Mesodermal cell (in vitro differentiated cells): ENCODE results near the gene NUP210L.
"Not testable (repeated sequence)": the region's sequence is repeated elsewhere in the genome, so short reads cannot be mapped to it uniquely, and the experiment has no call there.

Source experiments
- H3K27ac ChIP-seq: 2 replicates; pipeline ENCODE4 v1.7.0; 2013; ENCODE audit warnings: mild to moderate bottlenecking, low read depth, low read length, moderate library complexity; ENCODE audit not compliant: severe bottlenecking
- H3K36me3 ChIP-seq: 2 replicates; pipeline ENCODE4 v1.7.1; 2013; ENCODE audit warnings: mild to moderate bottlenecking, low read length, moderate library complexity; ENCODE audit not compliant: control insufficient read depth, insufficient read depth
- H3K4me1 ChIP-seq: one replicate; pipeline ENCODE4 v1.7.1; 2013; ENCODE audit warnings: mild to moderate bottlenecking, low read length; ENCODE audit not compliant: insufficient read depth, control insufficient read depth, poor library complexity, severe bottlenecking
- H3K4me3 ChIP-seq: 2 replicates; pipeline ENCODE4 v1.7.0; 2013; ENCODE audit warnings: low read length, control low read depth, mild to moderate bottlenecking; ENCODE audit not compliant: insufficient read depth, poor library complexity, severe bottlenecking; ENCODE audit errors: extremely low read depth
- H3K9me3 ChIP-seq: 2 replicates; pipeline ENCODE4 v1.7.1; 2013; ENCODE audit warnings: mild to moderate bottlenecking, low read length, moderate library complexity; ENCODE audit not compliant: control insufficient read depth
- WGBS, 2 experiments: methylation state at CpG; one replicate each; pipeline ENCODE4 v1.1.5; 2013; ENCODE audit warnings: missing lambda C conversion rate in 2 of 2; ENCODE audit not compliant: insufficient coverage in 2 of 2; 5-methylcytosine and 5-hydroxymethylcytosine counted together

NUP210L gene

DNA sequence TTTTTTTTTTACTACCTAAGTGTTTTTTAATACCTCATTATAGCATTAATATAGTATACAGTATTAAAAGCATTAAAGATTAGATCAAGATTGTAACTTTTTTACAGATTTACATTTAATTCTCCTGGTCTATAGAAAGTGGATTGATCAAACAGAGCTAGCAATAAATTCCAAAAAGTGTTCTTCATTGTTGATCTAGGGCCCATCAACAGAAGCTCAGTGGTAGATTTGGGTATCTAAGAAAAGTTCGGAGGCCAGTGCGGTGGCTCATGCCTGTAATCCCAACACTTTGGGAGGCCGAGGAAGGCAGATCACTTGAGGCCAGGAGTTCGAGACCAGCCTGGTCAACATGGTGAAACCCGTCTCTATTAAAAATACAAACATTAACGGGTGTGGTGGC, 12.5 kb downstream of the NUP210L start:
- Histone ChIP-seq H3K27ac (no peak overlapping the region), H3K9me3 (no peaks in the 10 kb centered on the region), H3K36me3 (no peaks in the 10 kb centered on the region), H3K4me3 (no peak overlapping the region), H3K4me1 (peaks cover 4% of the 10 kb centered on the region)
- 88 to 89% methylated on average over 6 of the region's 6 CpGs for WGBS, 2 experiments

DNA sequence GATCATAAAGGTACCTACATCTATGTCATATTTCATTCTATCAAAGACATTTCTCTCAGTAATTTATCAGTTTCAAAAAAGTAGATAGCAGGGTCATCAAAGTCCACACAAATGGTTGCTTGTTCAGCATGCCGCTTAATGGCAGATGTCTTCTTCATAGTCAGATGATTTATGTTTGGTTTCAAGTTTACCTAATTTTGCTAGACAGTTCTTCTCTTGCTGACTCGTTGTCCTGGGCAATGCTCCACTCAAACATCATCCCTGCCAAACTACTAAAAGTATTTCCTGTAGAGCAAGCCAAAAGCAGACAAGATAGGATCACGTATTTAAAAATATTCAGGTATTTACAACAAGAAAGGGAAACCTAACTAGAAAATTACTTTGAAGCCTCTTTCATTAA, 13.6 kb downstream of the NUP210L start:
- Histone ChIP-seq H3K4me3 (no peak overlapping the region), H3K4me1 (peaks cover 4% of the 10 kb centered on the region), H3K27ac (no peak overlapping the region), H3K9me3 (no peaks in the 10 kb centered on the region), H3K36me3 (no peaks in the 10 kb centered on the region)
- WGBS, 2 experiments, result 90% methylated on average over 1 of the region's 3 CpGs; no CpG with 5 or more reads in 1 of the 2 experiments

DNA sequence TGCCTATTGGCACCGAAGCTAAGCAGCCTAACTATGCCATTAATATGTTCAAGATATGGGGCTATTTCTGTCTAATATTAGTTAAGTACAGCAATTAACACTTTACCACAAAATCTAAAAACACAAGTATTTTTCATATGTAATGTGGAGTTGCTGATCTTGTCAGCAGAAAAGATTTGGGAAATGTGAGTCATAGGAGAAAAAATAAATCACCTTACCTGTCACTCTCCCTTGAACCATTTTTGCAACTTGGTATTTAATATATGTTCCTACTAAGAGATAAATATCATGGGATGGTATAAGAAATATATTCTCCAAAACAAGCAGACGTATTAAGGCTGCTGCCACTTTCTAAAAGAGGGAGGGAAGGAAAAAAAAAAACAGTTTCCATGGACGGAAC, 17.0 kb downstream of the NUP210L start:
- Histone ChIP-seq H3K4me1 (peaks cover 4% of the 10 kb centered on the region), H3K4me3 (no peak overlapping the region), H3K9me3 (no peaks in the 10 kb centered on the region), H3K27ac (no peak overlapping the region), H3K36me3 (no peaks in the 10 kb centered on the region)
- no CpG with 5 or more reads among the region's 3 CpGs for WGBS, 2 experiments

DNA sequence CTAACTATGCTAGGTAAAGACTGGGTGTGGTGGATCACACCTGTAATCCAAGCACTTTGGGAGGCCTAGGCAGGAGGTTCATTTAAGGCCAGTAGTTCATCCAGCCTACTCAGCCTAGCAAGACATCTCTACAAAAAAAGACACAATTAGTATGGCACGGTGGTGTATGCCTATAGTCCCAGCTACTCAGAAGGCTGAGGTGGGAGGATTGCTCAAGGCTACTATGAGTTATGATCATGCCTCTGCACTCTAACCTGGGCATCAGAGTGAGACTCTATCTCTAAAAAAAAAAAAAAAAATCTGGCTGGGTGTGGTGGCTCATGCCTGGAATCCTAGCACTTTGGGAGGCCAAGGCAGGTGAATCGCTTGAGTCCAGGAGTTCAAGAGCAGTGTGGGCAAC, 21.6 kb downstream of the NUP210L start:
- WGBS, 2 experiments, result 94 to 100% methylated on average over 1 to 2 of the region's 2 CpGs

DNA sequence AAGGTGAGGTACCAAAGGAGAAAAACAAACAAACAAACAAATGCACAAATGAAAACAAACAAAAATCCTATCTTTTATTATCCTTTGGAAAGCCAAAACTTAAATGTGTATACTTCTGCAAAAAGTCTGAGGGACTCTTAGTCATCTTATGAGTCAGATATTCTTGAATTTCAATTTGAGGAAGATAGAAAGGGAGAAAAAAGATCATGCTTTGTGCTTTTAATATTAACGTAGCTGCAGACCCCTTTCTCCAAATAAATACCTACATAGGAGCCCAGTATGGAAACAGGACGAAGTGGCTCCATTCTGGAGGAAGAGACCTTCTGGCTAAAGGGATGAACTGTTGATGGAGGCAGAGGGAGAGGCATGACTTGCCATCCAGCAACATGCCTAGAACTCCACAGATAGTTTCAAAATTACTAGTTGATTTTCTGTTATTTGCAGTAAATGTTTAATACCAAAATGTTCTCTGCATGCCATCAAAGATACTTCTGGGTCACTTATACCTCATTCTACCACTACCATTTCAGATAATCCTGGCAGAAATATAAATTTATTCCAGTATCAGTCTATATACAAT, 25.4 kb downstream of the NUP210L start:
- Histone ChIP-seq H3K9me3 (no peaks in the 10 kb centered on the region), H3K36me3 (no peaks in the 10 kb centered on the region), H3K4me1 (no peaks in the 10 kb centered on the region), H3K27ac (no peak overlapping the region), H3K4me3 (no peak overlapping the region)
- WGBS, 2 experiments, result 100% methylated on average over 1 of the region's 2 CpGs; no CpG with 5 or more reads in 1 of the 2 experiments

More for the DNA sequence above, 21.6 kb downstream of the NUP210L start:
- Histone ChIP-seq H3K4me3 (no peak overlapping the region), H3K9me3 (no peaks in the 10 kb centered on the region), H3K27ac (no peak overlapping the region), H3K4me1 (no peaks in the 10 kb centered on the region), H3K36me3 (no peaks in the 10 kb centered on the region)

DNA sequence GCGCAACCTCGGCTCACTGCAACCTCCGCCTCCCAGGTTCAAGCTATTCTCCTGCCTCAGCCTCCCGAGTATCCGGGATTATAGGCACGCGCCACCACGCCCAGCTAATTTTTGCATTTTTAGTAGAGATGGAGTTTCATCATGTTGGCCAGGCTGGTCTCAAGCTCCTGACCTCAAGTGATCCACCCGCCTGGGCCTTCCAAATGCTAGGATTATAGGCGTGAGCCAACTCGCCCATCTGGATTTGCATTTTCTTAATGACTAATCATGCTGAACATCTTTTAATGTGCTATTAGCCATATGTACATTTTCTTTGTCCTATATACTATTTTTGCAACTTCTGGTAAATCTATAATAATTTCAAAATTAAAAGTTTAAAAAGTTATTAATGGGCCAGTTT, 31.7 kb downstream of the NUP210L start:
- H3K9me3 ChIP-seq, H3K36me3 ChIP-seq, H3K4me1 ChIP-seq, H3K4me3 ChIP-seq, H3K27ac ChIP-seq: not testable (repeated sequence)
- 88 to 98% methylated on average over 7 to 10 of the region's 11 CpGs for WGBS, 2 experiments

DNA sequence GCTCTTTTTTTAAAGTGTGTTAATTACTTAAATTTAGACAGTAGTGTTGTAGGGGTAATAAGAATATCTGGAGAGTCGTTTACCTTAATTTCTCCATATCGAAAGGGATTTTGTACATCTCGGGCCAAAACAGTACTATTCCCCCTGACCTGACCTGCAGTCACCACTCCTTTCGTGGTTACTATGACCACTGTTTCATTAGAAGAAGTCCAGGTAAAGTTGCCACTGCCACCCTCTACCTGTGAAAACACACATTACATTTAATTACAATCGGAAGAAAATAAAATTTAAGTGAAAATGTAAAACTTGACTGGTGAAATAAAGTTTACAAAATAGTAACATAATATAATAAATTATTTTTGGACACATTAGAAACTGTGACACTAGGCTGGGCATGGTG, 37.2 kb downstream of the NUP210L start:
- H3K4me3 ChIP-seq, result no peak overlapping the region
- no peaks in the 10 kb centered on the region for H3K4me1 ChIP-seq
- WGBS, 2 experiments, result 85 to 100% methylated on average over 1 to 4 of the region's 5 CpGs
- H3K27ac ChIP-seq, result no peak overlapping the region
- H3K36me3 ChIP-seq, result no peaks in the 10 kb centered on the region
- no peaks in the 10 kb centered on the region for H3K9me3 ChIP-seq

DNA sequence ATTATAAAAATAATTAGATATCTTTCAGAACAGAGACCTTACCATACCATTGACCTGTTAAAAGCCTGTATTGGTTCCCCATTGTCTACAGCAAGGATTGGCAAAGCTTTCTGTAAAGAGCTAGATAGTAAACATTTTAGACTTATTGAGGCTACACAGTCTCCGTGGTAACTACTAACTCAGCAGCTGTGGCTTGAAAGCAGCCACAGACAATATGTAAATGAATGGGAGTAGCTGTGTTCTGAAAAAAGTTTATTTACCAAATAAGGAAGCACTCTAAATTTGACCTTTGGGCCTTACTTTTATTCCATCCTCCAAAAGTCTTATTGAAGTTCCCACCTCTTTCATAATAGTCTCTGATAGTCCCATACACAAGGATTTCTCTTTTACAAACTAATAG, 39.7 kb downstream of the NUP210L start:
- WGBS, 2 experiments, result 25 to 57% methylated on average over 1 of the region's 1 CpG

DNA sequence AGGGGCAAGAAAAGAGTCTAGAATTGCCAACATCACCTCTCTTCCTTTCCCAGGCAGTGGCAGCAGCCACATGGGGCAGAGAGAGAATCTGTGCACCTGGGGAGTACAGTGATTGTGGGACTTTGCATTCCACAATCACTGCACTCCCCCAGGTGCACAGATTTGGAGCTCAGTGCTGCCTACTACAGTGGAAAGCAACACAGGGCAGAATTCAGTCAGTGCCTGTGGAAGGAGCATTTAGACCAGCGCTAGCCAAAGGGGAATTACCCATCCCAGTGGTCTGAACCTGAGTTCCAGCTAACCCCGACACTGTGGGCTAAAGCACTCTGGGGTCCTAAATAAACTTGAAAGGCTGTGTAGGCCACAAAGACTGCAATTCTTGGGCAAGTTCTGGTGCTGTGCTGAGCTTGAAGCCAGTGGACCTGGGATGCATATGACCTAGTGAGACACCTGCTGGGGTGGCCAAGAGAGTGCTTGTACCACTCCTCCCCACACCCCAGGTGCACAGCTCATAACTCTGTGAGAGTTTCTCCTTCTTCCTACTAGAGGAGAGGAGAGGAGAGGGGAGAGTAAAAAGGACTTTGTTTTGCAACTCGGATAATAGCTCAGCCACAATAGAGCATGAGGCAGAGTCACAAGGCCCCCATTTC, 50.3 kb downstream of the NUP210L start:
- no peak overlapping the region for H3K27ac ChIP-seq
- H3K36me3 ChIP-seq, result no peaks in the 10 kb centered on the region
- H3K9me3 ChIP-seq, result no peaks in the 10 kb centered on the region
- WGBS, 2 experiments, result 62 to 69% methylated on average over 2 of the region's 3 CpGs
- no peaks in the 10 kb centered on the region for H3K4me1 ChIP-seq
- H3K4me3 ChIP-seq, result no peak overlapping the region

More for the DNA sequence above, 39.7 kb downstream of the NUP210L start:
- Histone ChIP-seq H3K4me1 (no peaks in the 10 kb centered on the region), H3K27ac (no peak overlapping the region), H3K36me3 (no peaks in the 10 kb centered on the region), H3K4me3 (no peak overlapping the region), H3K9me3 (no peaks in the 10 kb centered on the region)

DNA sequence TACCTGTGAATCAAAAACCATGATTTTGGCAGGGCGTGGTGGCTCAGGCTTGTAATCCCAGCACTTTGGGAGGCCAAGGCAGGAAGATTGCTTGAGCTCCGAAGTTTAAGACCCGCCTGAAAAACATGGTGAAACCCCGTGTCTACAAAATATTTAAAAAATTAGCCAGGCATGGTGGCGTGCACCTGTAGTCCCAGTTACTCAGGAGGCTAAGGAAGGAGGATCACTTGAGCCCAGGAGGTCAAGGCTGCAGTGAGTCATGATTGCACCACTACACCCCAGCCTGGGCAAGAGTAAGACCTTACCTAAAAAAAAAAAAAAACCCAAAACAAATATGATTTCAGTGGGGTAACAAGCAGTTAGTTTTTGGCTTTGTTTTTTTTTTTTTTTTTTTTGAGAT, 54.7 kb downstream of the NUP210L start:
- not testable (repeated sequence) for H3K4me1 ChIP-seq, H3K4me3 ChIP-seq, H3K9me3 ChIP-seq, H3K27ac ChIP-seq, H3K36me3 ChIP-seq
- 91 to 95% methylated on average over 5 of the region's 5 CpGs for WGBS, 2 experiments

DNA sequence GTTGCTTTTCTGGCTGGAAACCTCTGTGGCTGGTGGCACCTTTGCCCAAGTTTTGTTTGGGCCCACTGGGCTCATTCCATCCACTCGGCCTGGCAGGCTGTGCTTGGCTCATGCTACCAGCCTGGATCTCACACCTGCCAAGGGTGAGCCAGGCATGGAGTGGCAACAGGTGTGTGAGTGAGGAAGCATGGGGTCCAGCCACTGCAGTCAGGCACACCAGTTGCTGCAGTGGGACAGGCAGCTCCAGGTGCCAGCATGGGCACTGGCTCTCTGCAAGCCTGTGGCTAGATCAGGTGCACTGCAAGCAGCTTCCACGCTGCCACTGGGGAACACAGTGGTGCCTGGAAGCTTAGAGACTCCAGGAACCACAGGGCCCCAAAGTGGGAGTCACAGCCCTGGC, 57.0 kb downstream of the NUP210L start:
- WGBS, 2 experiments, result 55 to 76% methylated on average over 2 of the region's 2 CpGs

More for the DNA sequence above, 57.0 kb downstream of the NUP210L start:
- Histone ChIP-seq H3K27ac (no peak overlapping the region), H3K4me3 (no peak overlapping the region), H3K9me3 (no peaks in the 10 kb centered on the region), H3K4me1 (no peaks in the 10 kb centered on the region), H3K36me3 (no peaks in the 10 kb centered on the region)
